HG03175 (cell line): ENCODE data around the gene ZNF618.

ENCODE experiments used
- ATAC-seq: cut with Tn5 transposase; IDR thresholded peaks from one replicate; pipeline ENCODE4 v1.9.1; 2021; ENCODE audit warnings: mild to moderate bottlenecking, moderate library complexity; ENCODE audit not compliant: unreplicated experiment

ZNF618 gene

GRCh38 chr9:114090798-114091197 lies 214.7 kb downstream of the ZNF618 start:
- no peak for ATAC-seq

GRCh38 chr9:114091711-114092110 lies 215.6 kb downstream of the ZNF618 start:
- ATAC-seq, result no peak

GRCh38 chr9:114092336-114092735 lies 216.2 kb downstream of the ZNF618 start:
- ATAC-seq, result no peak

- no peak for ATAC-seq
These were observed 216.9 kb downstream of the ZNF618 start for GRCh38 chr9:114093031-114093471.

GRCh38 chr9:114093761-114094505 lies 217.8 kb downstream of the ZNF618 start:
- ATAC-seq, result no peak

GRCh38 chr9:114094971-114095370 lies 218.9 kb downstream of the ZNF618 start:
- no peak for ATAC-seq

GRCh38 chr9:114096041-114096511 lies 220.0 kb downstream of the ZNF618 start:
- ATAC-seq, result no peak

GRCh38 chr9:114096866-114097612 lies 220.9 kb downstream of the ZNF618 start:
- ATAC-seq, result no peak

GRCh38 chr9:114097613-114098020 lies 221.5 kb downstream of the ZNF618 start:
- no peak for ATAC-seq

GRCh38 chr9:114098021-114098935 lies 222.2 kb downstream of the ZNF618 start:
- ATAC-seq, result no peak

GRCh38 chr9:114098936-114099668 lies 223.0 kb downstream of the ZNF618 start, which contains the start of gene KIF12:
Gene KIF12 (minus strand): TSS chr9:114099292. CDS start chr9:114099276, 16 bp downstream.
- ATAC-seq, result no peak

GRCh38 chr9:114099669-114100270 lies 223.7 kb downstream of the ZNF618 start:
- ATAC-seq, result no peak

GRCh38 chr9:114100536-114100935 lies 224.4 kb downstream of the ZNF618 start:
- no peak for ATAC-seq

- no peak for ATAC-seq
These were observed 226.4 kb downstream of the ZNF618 start for GRCh38 chr9:114102484-114102883.

GRCh38 chr9:114105236-114105635 lies 229.1 kb downstream of the ZNF618 start:
- ATAC-seq, result no peak
